H9 (cell line): ENCODE data around the gene ZNF423. TPM values are rescaled to one million over a fixed set of nuclear protein-coding genes. Genes with fewer than 3 reads are reported as not detected.

Experiments used
- DNase-seq: peaks from one replicate; pipeline ENCODE4 v3.0.0-alpha.2; 2017
- H2AFZ ChIP-seq: one replicate; pipeline ENCODE4 v1.6.1; 2013; ENCODE audit warnings: mild to moderate bottlenecking, low read length, control low read depth, moderate library complexity
- H2AK5ac ChIP-seq: 2 replicates; pipeline ENCODE4 v1.6.1; 2013; ENCODE audit warnings: low read length, control low read depth, mixed read lengths; ENCODE audit not compliant: insufficient read length
- H2BK120ac ChIP-seq: one replicate; pipeline ENCODE4 v1.6.1; 2013; ENCODE audit warnings: low read depth, mild to moderate bottlenecking, low read length, control low read depth, inconsistent platforms; ENCODE audit not compliant: poor library complexity, severe bottlenecking
- H2BK12ac ChIP-seq: 2 replicates; pipeline ENCODE4 v1.6.1; 2013; ENCODE audit warnings: low read length, control low read depth, mixed read lengths, low read depth; ENCODE audit not compliant: insufficient read length
- H2BK15ac ChIP-seq: 2 replicates; pipeline ENCODE4 v1.6.1; 2013; ENCODE audit warnings: low read depth, low read length, control low read depth
- H2BK20ac ChIP-seq: one replicate; pipeline ENCODE4 v1.6.1; 2013; ENCODE audit warnings: low read depth, mild to moderate bottlenecking, low read length, control low read depth, inconsistent platforms; ENCODE audit not compliant: poor library complexity, severe bottlenecking
- H2BK5ac ChIP-seq: 2 replicates; pipeline ENCODE4 v1.6.1; 2013; ENCODE audit warnings: low read length, control low read depth, mixed read lengths; ENCODE audit not compliant: insufficient read length
- H3K14ac ChIP-seq: 2 replicates; pipeline ENCODE4 v1.6.1; 2013; ENCODE audit warnings: low read length, control low read depth; ENCODE audit not compliant: insufficient read depth
- H3K18ac ChIP-seq: 2 replicates; pipeline ENCODE4 v1.6.1; 2013; ENCODE audit warnings: low read depth, mild to moderate bottlenecking, mixed read lengths, low read length, control low read depth; ENCODE audit not compliant: insufficient read length
- H3K23ac ChIP-seq: 2 replicates; pipeline ENCODE4 v1.6.1; 2013; ENCODE audit warnings: low read length, control low read depth, mixed read lengths, low read depth; ENCODE audit not compliant: insufficient read length
- H3K23me2 ChIP-seq: 2 replicates; pipeline ENCODE4 v1.6.1; 2013; ENCODE audit warnings: low read depth, mild to moderate bottlenecking, mixed read lengths, low read length, control low read depth; ENCODE audit not compliant: insufficient read length, poor library complexity, severe bottlenecking
- H3K27ac ChIP-seq: 2 replicates; pipeline ENCODE4 v1.5.1; 2013; ENCODE audit warnings: low read length, control low read depth, mixed read lengths, low read depth; ENCODE audit not compliant: insufficient read length
- H3K27me3 ChIP-seq: 2 replicates; pipeline ENCODE4 v1.6.1; 2013; ENCODE audit warnings: low read length, control low read depth, inconsistent platforms; ENCODE audit not compliant: insufficient read depth
- H3K4ac ChIP-seq: 2 replicates; pipeline ENCODE4 v1.6.1; 2013; ENCODE audit warnings: low read depth, mild to moderate bottlenecking, control low read depth, inconsistent platforms, low read length, moderate library complexity
- H3K4me1 ChIP-seq: 2 replicates; pipeline ENCODE4 v1.6.1; 2013; ENCODE audit warnings: low read length, control low read depth, inconsistent platforms; ENCODE audit not compliant: insufficient read depth
- H3K4me2 ChIP-seq: 2 replicates; pipeline ENCODE4 v1.6.1; 2013; ENCODE audit warnings: low read length, control low read depth, mixed read lengths; ENCODE audit not compliant: insufficient read length, insufficient read depth
- H3K56ac ChIP-seq: 2 replicates; pipeline ENCODE4 v1.6.1; 2013; ENCODE audit warnings: low read depth, mild to moderate bottlenecking, mixed read lengths, low read length, control low read depth; ENCODE audit not compliant: insufficient read length
- H3K79me1 ChIP-seq: 2 replicates; pipeline ENCODE4 v1.6.1; 2013; ENCODE audit warnings: low read depth, mild to moderate bottlenecking, moderate library complexity, low read length, control low read depth, inconsistent platforms; ENCODE audit not compliant: insufficient read depth, poor library complexity, severe bottlenecking
- H3K79me2 ChIP-seq: 2 replicates; pipeline ENCODE4 v1.6.1; 2013; ENCODE audit warnings: low read length, control low read depth, inconsistent platforms; ENCODE audit not compliant: insufficient read depth
- H3K9ac ChIP-seq: 2 replicates; pipeline ENCODE4 v1.6.1; 2013; ENCODE audit warnings: low read length, control low read depth, mixed read lengths; ENCODE audit not compliant: insufficient read length; ENCODE audit errors: extremely low read depth
- H3K9me3 ChIP-seq: one replicate; pipeline ENCODE4 v1.6.1; 2013; ENCODE audit warnings: low read depth, low read length, inconsistent platforms; ENCODE audit not compliant: control insufficient read depth
- H3T11ph ChIP-seq: one replicate; pipeline ENCODE4 v1.6.1; 2013; ENCODE audit warnings: mild to moderate bottlenecking, low read length, control low read depth, inconsistent platforms
- H4K20me1 ChIP-seq: one replicate; pipeline ENCODE4 v1.6.1; 2013; ENCODE audit not compliant: control insufficient read depth, insufficient read length, insufficient read depth
- H4K5ac ChIP-seq: 2 replicates; pipeline ENCODE4 v1.6.1; 2013; ENCODE audit warnings: low read depth, mild to moderate bottlenecking, mixed read lengths, low read length, control low read depth; ENCODE audit not compliant: insufficient read length
- H4K8ac ChIP-seq: replicated peaks from 2 replicates; pipeline ENCODE4 v1.6.1; 2013; ENCODE audit warnings: low read length, control low read depth, mixed read lengths, low read depth; ENCODE audit not compliant: insufficient read length
- H4K91ac ChIP-seq: 2 replicates; pipeline ENCODE4 v1.6.1; 2013; ENCODE audit warnings: low read depth, mild to moderate bottlenecking, moderate library complexity, mixed read lengths, low read length, control low read depth; ENCODE audit not compliant: insufficient read length
- H3K27ac Mint-ChIP-seq, 3 experiments: 2 replicates in 2 of 3; 3 replicates in 1 of 3; pipeline ENCODE4 v1.8.0; 2020 to 2021; ENCODE audit warnings: mixed read lengths in 3 of 3, mild to moderate bottlenecking in 1 of 3, moderate library complexity in 1 of 3
- H3K27me3 Mint-ChIP-seq: 2 replicates; pipeline ENCODE4 v1.8.0; 2021; ENCODE audit warnings: low read depth, mild to moderate bottlenecking, moderate library complexity, mixed read lengths
- H3K36me3 Mint-ChIP-seq, 3 experiments: 2 replicates in 2 of 3; 3 replicates in 1 of 3; pipeline ENCODE4 v1.8.0; 2020 to 2021; ENCODE audit warnings: low read depth in 3 of 3, mixed read lengths in 3 of 3; ENCODE audit not compliant: insufficient read depth in 1 of 3
- H3K4me1 Mint-ChIP-seq, 2 experiments: 2 replicates each; pipeline ENCODE4 v1.8.0; 2020; ENCODE audit warnings: mixed read lengths in 2 of 2
- H3K4me3 Mint-ChIP-seq, 2 experiments: 2 replicates in 1 of 2; 3 replicates in 1 of 2; pipeline ENCODE4 v1.8.0; 2020 to 2021; ENCODE audit warnings: mild to moderate bottlenecking in 2 of 2, mixed read lengths in 2 of 2, moderate library complexity in 1 of 2
- H3K9me3 Mint-ChIP-seq, 2 experiments: 2 replicates in 1 of 2; 3 replicates in 1 of 2; pipeline ENCODE4 v1.8.0; 2020; ENCODE audit warnings: mild to moderate bottlenecking in 2 of 2, mixed read lengths in 2 of 2, moderate library complexity in 1 of 2
- CTCF ChIP-seq: fragments of 200-600 bp; sonication (generic); conservative IDR thresholded peaks from 3 replicates; pipeline ENCODE4 v1.8.0; 2021; ENCODE audit warnings: antibody characterized with exemption, mild to moderate bottlenecking
- WGBS: extraction: QIAGEN DNeasy Blood & Tissue Kit; methylation state at CpG from one replicate; pipeline ENCODE4 v1.1.7; 2013; ENCODE audit warnings: missing lambda C conversion rate, low lambda C conversion rate, mixed read lengths; ENCODE audit not compliant: insufficient read length; ENCODE audit errors: extremely low coverage; 5-methylcytosine and 5-hydroxymethylcytosine counted together
- total RNA-seq: library from RNA; stranded (reverse); gene quantifications from 2 replicates; pipeline ENCODE4 v1.2.1, GENCODE V29; 2021

The ZNF423 gene
- total RNA-seq, 1 experiment from 2014 or later, result 51.5 TPM

GRCh38 chr16:49580751-49581303, 275.1 kb downstream of the ZNF423 start:
- Mint-ChIP-seq H3K27ac (no peak overlapping the region; a peak in 2 of 7 replicates), H3K27me3 (no peaks in the 10 kb centered on the region), H3K36me3 (no peaks in the 10 kb centered on the region), H3K9me3 (no peaks in the 10 kb centered on the region), H3K4me3 (no peak overlapping the region), H3K4me1 (peaks cover 38 to 55% of the 10 kb centered on the region in 2 experiments)
- no peaks in the 10 kb centered on the region for H4K20me1 ChIP-seq
- H3K9ac ChIP-seq, result no peak overlapping the region
- no peak overlapping the region for H2BK20ac ChIP-seq
- H2AFZ ChIP-seq, result no peak overlapping the region
- H3K4me1 ChIP-seq, result peaks cover 3% of the 10 kb centered on the region; the same call in 1 of the 2 replicates
- no peaks in the 10 kb centered on the region for H3K79me2 ChIP-seq
- no peak overlapping the region for H2AK5ac ChIP-seq
- no peak overlapping the region for H2BK12ac ChIP-seq
- H2BK120ac ChIP-seq, result no peak overlapping the region
- H2BK5ac ChIP-seq, result no peak overlapping the region
- no peak overlapping the region for H4K91ac ChIP-seq
- TF ChIP-seq CTCF, result no peak
- WGBS, result no CpG with 5 or more reads among the region's 16 CpGs
- H3K27ac ChIP-seq, result no peak overlapping the region
- H3K18ac ChIP-seq, result no peak overlapping the region
- no peak overlapping the region for H3K56ac ChIP-seq
- no peak overlapping the region for H4K8ac ChIP-seq
- no peak overlapping the region for H3T11ph ChIP-seq
- no peak overlapping the region; the same call in 1 of the 2 replicates for H3K14ac ChIP-seq
- DNase-seq, result no peak
- no peak overlapping the region for H2BK15ac ChIP-seq
- no peak overlapping the region for H4K5ac ChIP-seq
- no peaks in the 10 kb centered on the region for H3K9me3 ChIP-seq
- H3K23ac ChIP-seq, result no peak overlapping the region
- no peaks in the 10 kb centered on the region for H3K79me1 ChIP-seq
- no peak overlapping the region for H3K4ac ChIP-seq
- no peaks in the 10 kb centered on the region for H3K23me2 ChIP-seq
- H3K27me3 ChIP-seq, result no peaks in the 10 kb centered on the region
- no peak overlapping the region for H3K4me2 ChIP-seq
